Measurements from ENCODE around the gene RHOJ.
"Not testable (repeated sequence)": the region's sequence is repeated elsewhere in the genome, so short reads cannot be mapped to it uniquely, and the experiment has no call there.

RHOJ gene

DNA sequence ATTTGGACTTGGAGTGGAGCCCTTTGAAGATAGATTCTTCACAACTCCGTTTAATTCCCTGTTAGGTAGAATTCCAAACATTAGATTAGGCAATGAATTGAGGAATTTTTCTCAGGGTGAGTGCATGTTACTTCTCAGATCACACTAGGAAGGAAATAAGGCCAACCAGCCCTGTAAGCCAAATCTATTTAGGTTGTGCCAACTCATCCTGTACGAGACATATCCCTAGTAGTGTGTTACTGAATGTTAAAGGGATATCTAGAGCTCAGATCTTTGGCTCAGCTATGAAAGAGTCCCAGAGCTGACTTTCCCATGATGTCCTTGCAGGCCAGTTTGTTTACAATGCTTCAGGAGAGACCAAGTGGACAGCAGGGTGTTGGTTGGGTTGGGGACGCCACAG is 68.9 kb downstream of the RHOJ start:
- no peak for DNase-seq

DNA sequence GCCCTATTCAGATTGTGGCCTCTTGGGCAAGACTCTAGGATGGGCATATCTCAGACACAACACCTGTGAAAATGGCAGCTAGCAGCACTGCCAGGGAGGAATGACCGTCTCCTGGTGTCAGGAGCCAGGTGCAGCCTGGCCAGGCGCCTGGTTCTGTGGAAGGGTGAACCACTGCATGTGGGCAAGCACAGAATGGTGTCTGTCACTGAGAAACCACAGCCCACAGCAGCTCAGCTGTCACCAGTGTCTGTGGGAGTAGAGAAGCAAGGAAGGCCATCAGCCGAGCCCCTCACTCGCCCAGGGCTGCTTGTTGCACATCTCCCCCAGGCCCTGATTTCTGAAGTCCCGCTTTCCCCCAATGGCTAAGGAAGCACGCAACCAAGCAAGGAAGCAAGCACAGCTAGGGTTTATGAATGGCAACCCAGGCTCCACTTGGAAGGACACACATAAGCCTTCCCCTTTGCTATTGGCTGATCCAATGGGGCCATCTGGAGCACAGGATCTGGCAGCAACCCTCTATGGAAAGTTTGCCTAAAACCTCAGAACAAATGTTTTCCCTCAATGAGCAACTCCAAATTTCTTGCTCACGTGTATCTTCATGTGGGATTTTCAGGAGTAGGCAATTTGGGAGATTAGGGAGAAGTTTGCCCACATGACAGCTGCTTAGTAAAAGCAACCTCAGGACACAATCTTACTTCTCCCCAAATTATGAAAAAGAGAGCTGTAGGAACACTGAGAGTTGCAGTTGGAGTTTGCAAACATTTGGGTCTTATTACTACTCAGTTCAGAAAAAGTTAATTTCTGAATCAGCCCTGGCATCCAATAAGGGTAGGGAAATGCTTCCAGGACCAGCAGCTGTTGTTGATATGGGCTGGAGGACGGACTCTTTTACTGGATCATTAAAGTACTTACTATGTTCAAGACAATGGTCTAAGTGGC is 69.7 kb downstream of the RHOJ start:
- no peak for DNase-seq

DNA sequence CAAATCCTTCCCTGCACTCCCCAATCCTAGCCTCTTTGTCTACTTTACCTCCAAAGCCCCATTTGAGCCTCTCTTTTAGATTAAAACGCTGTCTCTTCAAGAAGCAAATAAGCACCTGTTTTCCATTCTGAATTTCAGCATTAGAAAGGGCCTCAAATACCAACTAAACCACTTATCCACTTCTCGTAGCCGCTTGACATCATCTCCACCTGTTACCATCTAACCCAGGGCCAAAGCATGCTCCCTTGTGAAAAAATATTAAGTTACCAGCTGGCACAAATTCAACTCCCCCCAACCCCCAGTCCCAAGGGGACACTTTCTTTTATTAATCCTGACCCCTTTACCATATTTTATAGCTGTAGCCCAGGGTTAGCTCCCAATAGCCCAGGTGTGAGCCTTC is 71.4 kb downstream of the RHOJ start:
- no peak for DNase-seq

DNA sequence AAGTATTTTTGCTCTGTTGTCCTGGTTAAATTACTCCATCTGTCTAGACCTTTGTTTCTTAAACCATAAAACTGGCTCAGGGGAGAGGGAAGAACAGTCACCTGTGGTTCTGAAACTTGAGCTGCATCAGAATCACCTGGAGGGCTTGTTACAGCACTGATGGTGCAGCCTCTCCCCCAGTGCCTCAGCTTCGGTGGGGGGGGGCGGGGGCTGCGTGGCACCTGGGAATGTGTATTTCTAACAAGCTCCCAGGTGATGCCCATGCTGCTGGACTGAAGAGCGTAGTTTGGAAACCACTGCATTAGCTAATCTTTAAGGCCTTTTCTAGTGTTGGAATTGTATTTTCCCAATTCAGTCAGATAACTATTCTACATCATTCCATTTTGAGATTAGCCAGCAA is 71.8 kb downstream of the RHOJ start:
- DNase-seq = no peak

DNA sequence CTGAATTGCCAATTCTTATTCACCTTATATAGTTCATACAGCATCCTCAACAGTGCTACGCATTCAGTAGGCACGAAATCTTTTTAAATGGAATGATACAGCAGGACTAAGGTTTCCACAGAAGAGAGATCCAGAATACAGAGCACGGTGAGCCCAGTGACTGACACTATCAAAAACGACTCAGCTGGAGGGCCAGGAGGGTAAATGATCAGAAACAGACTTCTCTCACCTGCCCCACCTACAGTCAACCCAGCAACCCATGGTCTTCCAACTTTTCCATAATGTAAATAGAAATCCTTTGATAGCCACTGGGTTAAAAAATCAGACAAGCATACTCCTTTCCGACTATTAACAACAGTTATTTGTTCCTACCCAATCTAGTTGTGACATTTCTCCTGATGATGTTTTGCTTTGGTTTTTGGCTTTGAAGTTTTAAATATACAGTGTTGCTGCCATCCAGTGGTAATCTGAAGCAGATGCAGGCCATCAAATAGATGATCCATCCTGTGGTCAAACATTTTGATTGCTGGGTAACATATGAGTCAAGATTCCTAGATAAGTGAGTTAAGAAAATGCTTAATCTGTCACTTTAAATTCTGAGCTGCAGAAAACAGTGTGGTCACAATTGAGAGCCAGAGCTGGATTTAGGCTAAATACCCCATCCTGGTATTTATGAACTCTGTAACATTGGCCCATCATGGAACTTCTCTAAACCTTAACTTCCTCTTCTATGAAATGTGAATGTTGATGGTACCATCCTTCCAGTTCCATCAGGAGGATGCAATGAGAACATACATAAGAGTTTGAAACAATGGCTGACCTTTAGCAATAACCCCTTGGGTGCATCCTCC is 72.5 kb downstream of the RHOJ start:
- no peak for DNase-seq

DNA sequence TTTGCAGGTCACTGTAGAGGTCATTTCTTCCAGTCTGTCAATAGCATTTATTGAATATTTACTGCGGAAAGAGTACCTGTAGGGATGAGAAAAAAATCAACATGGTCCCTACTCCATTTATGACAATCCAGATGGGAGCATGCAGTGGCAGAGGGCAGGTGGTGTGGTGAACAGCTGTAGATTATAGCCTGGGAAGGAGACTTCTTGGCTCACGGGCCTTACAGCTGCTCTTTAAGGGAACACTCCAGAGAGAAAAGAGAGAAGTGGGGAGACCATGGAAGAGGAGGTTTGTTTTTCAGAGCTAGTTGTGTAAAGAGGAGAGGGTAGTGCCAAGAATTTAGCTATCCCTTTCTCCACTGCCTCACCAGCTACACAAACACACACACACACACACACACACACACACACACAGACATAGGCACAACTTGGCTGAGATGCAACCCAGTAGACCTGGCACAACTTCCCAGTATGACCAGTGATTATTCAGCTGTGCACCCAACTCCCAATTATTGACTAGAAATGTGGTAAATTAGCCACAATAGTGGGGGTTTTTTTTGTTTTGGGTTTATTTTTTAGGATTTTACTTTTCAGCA is 73.4 kb downstream of the RHOJ start:
- no peak for DNase-seq

DNA sequence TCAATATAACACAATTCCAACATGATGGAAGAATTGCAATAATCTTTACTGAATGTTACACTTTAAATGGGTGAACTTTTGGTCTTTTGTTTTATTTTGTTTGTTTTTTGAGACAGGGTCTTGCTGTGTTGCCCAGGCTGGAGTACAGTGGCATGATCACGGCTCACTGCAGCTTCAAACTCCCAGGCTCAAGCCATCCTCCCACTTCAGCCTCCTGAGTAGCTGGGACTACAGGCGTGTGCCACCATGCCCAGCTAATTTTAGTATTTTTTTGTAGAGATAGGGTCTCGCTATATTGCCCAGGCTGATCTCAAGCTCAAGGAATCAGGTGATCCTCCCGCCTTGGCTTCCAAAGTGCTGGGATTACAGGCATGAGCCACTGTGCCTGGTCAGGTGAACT is 75.7 kb downstream of the RHOJ start:
- not testable (repeated sequence) for DNase-seq

DNA sequence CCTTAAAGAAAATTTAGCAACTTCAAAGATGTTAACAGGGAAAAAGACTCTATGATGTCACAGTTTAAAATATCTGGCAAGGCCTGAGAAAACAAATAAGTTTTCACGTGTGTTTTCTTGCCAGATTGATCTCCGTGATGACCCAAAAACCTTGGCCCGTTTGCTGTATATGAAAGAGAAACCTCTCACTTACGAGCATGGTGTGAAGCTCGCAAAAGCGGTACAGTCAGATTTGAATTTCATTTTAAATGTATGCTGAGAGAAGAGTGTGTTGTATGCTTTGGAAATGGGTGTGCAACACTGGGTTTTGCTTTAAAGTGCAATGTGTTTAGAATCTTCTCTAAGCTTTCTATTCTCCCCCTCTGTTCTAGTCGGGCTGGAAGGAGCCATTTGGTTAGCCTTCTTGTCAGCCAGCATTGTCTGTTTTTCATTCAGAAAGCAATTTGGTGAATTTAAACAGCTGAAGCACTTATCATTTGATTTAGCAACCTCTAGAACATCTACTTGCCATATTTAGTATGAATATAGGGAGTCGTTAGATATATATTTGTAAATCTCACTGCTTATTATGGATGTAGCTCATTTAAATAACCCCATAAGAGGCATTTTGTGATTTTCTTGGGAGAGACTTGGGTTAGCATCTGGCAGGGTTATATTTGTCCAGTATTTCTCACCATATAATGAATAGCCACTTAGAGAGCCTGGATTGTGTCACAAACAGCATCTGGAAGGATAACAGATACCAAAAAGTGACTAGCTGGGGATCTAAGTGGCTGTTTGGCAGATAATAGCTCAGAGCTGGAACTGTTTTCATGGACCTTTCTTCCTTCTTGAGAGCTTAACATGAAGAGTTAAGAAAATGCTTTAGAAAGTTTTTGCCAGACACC is 79.0 kb downstream of the RHOJ start:
- DNase-seq = no peak

DNA sequence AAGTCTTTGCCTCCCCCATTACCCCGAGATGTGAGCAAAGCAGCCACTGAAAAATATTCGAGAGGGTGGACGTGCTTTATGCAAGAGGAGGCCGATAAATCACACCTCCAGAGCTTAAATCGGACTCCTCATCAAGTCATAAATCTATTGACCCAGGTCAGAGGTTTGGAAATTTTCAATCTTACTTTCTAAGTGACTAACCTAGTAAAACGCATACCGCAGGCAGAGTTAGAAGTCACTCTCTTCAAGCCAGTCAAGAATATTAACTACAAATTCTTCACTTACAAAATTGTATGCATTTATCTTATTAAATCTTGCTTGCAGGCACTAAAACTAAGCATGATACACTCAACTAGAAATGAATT is 79.6 kb downstream of the RHOJ start:
- DNase-seq = no peak

DNA sequence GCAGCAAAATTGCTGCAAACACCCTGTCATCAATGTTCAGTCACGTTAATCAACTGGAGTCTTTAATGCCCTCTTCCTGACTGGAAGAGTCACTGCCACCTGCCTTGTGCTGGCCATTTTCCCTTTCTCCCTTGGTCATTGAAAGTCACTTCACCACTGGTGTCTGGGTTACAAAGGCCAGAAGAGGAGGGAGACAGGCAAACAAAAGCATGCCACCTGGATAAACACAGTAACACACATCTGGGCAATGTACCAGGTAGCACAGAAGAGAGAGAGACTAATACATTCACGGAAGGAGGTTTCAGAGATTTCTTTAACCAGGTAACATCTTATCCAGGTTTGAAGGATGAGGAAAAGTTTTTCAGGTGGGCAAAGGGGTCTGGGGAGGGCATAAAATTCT is 81.8 kb downstream of the RHOJ start:
- DNase-seq = no peak

DNA sequence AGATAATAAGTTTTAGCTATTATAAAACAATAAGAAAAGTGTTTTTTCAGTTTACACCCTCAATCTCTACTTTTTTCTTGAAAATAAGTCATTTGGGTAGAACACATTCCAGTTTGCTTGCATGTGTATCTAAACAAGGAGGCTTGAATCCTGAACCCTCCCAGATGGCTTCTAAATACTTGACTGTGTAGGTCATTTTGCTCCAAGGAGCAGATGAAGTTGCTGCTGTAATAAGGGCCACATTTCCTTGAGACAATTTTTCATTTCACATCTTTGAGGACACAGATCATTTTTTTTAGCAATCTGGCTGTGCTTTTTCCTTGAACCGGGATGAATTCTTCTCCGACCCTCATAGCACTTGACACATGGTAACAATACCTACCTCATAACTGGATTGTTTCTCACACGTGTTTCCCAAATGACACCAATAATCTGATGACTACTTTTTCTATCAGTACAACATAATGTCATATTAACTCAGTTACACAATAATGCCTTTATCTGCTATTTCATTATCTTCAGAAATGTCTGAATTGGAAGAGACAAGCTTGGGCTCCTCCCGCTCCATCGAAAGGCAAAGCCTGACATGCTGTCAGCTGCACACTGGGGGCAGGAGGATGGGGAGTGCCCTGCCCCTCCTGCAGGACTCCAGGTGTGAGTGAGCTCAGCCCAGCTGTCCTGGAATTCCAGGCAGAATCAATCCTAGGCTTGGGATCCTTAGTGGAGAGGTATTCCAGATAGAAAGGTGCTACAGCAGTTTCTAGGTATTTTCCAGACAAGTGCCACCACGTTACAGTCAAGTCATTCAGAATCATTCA is 83.6 kb downstream of the RHOJ start:
- no peak for DNase-seq

DNA sequence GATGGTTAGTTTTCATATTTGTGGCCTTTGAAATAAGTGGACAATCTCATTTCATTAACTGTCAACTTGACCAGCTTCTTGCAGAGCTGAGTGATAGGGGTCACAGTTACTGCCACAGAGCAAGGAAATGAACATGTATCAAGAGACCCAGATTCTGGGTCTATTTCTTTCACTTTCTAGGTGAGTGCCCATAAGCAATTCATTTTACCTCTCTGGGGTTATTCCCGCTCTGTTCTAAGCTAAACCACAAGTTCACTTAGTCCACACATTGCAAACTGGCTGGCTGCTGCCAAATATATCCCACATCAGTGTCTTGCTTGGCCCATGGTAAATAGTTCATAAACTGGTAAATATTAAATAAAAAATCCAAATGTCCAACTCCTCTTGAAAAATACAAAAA is 84.6 kb downstream of the RHOJ start:
- DNase-seq = no peak

DNA sequence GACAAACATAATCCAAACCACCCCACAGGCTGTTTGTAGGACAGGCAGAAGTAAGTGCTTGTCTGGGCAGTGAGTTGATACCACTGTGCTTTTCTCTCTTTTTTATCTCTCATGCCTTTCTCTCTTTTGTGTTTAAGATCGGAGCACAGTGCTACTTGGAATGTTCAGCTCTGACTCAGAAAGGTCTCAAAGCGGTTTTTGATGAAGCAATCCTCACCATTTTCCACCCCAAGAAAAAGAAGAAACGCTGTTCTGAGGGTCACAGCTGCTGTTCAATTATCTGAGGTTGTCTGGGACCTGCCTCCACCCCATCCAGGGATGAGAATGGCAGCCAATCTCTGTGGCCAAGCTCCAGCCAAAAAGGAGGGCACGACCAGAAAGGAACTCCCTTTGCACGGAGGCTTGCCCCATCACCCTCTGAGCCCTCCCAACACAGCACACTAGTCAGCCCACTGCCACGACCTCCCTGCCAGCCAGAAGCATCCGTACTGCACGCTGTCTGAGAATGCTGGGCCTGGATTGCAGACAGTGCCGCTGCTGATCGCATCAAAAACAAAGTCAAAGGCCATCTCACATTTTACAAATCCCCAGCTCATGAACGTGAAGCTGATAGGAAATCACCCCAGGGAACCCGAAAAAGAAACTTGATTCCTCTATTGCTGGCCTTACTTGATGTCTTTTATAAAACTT is 86.6 kb downstream of the RHOJ start:
- DNase-seq = no peak

DNA sequence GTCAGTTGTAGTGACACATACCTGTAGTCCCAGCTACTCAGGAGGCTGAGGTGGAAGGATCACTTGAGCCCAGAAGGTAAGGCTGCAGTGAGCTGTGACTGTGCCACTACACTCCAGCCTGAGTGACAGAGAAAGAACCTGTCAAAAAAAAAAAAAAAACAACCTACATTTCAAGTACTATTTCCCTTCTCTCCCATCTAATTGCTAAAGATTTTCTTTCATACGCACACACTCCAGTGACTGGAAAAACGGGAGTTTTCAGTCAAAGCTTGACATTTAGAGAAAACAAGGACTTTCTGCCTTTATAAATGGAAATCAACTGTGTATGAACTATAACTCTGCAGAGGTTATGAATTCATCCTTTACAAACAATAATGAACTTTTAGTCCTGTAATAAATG is 88.6 kb downstream of the RHOJ start:
- DNase-seq = no peak

DNA sequence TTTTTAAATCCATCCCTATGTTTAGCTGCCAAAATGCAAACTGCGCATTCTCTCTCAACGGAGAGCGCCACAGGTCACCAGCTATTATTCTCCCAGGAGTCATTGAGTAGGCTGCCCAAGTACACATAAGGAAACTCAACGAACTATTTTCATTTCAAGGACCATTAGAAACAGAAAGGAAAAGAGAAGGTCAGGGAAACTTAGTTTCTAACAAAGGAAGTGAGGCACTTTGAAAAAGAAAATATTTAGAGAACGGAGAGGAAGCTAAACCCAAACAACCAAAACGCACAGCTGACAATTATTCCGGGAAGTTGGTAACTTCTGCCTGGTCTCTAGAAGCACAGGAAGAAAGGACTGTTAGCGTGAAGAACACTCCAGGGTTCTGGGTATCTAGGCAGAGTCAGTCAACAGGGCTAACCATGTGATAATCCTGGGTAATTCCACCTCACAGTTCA is 91.0 kb downstream of the RHOJ start:
- no peak for DNase-seq

DNA sequence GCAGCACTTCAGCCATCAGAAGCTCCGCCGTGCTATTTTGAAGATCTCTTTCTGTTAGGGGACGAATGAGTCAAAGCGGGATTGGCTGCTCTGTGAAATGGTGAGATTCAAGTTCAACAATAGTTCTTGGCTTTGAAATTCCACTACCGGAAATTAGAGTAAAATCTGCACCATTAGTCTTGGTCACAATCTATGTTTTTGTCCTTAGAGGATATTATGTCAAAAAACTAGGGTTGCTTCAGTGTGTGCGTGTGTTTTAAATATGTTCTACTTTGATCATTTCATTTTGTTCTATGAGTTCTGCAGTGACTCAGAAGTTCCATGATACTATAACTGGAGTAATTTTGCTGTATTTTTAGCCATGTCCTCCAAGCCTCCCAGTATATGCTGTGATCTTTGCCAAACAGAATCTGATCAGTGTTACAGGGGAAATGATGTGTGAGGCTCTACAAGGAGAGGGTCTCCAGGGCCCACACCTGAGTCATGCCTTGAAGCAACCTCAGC is 91.9 kb downstream of the RHOJ start:
- no peak for DNase-seq

DNA sequence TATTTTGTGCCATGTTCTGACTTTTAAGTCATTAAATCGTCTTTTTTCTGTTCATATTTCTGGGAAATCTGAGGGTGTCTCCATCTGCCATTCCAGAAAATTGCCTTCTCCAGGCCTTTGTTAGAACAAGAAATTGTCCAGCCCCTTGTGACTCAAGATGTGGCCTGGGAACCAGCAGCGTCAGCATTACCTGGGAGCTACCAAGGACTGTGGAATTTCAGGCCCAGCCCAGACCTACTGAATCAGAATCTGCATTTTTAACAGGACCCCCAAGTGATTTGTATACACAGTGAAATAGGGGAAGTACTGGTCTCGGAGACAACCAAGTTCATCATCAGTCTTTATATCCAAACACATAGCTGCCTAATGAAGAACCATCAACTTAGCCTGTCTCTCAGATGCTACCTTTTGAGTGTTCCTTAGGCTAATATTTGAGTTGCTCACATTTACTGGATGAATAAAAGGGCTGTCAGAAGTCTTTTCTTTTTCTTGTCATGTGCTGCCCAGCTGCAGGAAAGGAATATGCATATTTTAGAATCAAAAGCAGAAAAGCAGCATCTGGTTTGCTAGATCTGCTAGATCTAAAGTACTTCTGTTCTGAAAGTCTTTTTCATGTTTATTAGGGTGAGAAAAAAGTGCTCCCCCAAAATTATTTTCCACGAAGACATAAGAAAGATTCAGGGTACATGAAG is 93.3 kb downstream of the RHOJ start:
- DNase-seq = no peak

DNA sequence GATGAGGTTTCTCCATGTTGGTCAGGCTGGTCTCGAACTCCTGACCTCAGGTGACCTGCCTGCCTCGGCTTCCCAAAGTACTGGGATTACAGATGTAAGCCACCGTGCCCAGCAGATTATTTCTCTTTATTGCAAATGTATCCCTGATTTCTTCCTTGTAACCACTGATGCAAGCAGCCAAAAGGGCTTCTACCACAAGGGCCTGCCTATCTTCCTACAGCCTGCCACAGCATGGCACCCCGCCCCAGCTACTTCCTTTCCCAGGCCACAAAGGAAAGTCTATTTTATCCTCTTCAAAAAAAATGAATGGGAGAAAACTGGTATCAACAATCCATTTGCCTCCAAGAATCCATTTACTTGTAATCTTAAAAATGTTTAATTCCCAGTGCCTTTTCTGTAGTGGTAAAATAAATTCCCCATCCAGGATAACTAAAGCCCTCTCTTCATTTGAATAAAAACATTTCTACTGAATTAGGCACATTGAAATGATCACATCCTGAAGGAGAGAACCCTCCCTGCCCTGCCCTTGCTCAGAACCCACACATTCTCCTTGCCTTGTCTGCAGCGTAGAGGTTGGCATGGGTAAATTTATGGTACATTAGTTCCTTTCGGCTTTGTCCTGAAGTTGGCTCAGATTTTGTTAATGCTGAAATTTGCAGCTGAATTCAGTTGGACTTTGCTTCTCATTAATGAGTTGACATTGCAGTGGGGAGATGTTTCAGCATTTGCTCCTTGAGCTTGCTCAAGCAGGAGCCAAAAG is 95.3 kb downstream of the RHOJ start:
- no peak for DNase-seq

DNA sequence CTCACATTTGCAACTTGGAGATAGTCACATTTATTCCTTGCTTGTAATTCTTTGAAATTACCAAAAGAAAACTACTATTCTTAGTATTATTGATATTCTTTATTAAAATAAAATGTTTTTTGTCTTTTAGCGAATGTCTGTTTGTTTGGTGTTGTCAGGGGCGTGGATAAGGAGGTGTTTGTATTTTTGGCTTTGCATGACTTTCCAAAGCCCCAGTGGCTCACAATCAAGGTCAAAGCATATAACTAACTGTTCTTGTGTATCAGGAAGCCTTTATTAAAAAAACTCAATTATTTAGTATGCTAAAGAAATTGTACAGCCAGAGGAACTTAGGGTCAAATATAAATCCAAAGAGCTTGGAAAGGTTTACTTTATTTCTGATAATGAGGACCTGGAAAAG is 96.6 kb downstream of the RHOJ start:
- DNase-seq = no peak

Data from activated CD4-positive, alpha-beta T cell treated with anti-CD3 and anti-CD28 coated beads, Interleukin-2, amount 50 U/mL, for 4 hours (primary cell).